Putamen (tissue), 1 donor: ENCODE data around the gene KLK15.

Experiments
- DNase-seq: peaks from one replicate; pipeline ENCODE4 v3.0.0-alpha.2; 2016; ENCODE audit warnings: low spot score

Gene KLK15

GRCh38 chr19:50833117-50833801, at the start of gene KLK15:
KLK15 (minus strand) TSS chr19:50833574; CDS start chr19:50831492, 2,082 bp downstream.
- DNase-seq: no peak

- no peak for DNase-seq
Measured at GRCh38 chr19:50882188-50882587, 48.8 kb upstream of the KLK15 start.

- DNase-seq: no peak
Measured at GRCh38 chr19:50880241-50880640, 46.9 kb upstream of the KLK15 start.

GRCh38 chr19:50878851-50879250, 45.5 kb upstream of the KLK15 start:
- DNase-seq: no peak

- DNase-seq: no peak
Measured at GRCh38 chr19:50877338-50877737, 44.0 kb upstream of the KLK15 start.

GRCh38 chr19:50876456-50876855, 43.1 kb upstream of the KLK15 start:
- no peak for DNase-seq

- no peak for DNase-seq
Measured at GRCh38 chr19:50875795-50876422, 42.5 kb upstream of the KLK15 start.

GRCh38 chr19:50874211-50874610, 40.8 kb upstream of the KLK15 start:
- no peak for DNase-seq

- no peak for DNase-seq
Measured at GRCh38 chr19:50873056-50873455, 39.7 kb upstream of the KLK15 start, which contains the start of gene KLK2. KLK2 (plus strand) TSS chr19:50873439; CDS start chr19:50873474, 35 bp downstream.

- DNase-seq: no peak
Measured at GRCh38 chr19:50870417-50871089, 37.2 kb upstream of the KLK15 start.

GRCh38 chr19:50869479-50869878, 36.1 kb upstream of the KLK15 start:
- no peak for DNase-seq

- DNase-seq: no peak
Measured at GRCh38 chr19:50861496-50862286, 28.3 kb upstream of the KLK15 start.

- no peak for DNase-seq
Measured at GRCh38 chr19:50861010-50861409, 27.6 kb upstream of the KLK15 start.

- no peak for DNase-seq
Measured at GRCh38 chr19:50859849-50860248, 26.5 kb upstream of the KLK15 start.

GRCh38 chr19:50858886-50859285, 25.5 kb upstream of the KLK15 start:
- no peak for DNase-seq

GRCh38 chr19:50857366-50857765, 24.0 kb upstream of the KLK15 start:
- no peak for DNase-seq

GRCh38 chr19:50854636-50855410, 21.4 kb upstream of the KLK15 start, which contains the start of gene KLK3:
KLK3 (plus strand) TSS chr19:50854915; CDS start chr19:50854956, 41 bp downstream.
- no peak for DNase-seq

- no peak for DNase-seq
Measured at GRCh38 chr19:50851620-50852019, 18.2 kb upstream of the KLK15 start.

GRCh38 chr19:50850738-50851137, 17.4 kb upstream of the KLK15 start:
- no peak for DNase-seq

- no peak for DNase-seq
Measured at GRCh38 chr19:50844296-50844935, 11.0 kb upstream of the KLK15 start.

GRCh38 chr19:50843701-50844221, 10.4 kb upstream of the KLK15 start:
- DNase-seq: no peak
